GM19467 (cell line): Measurements from ENCODE around the gene CNKSR1.
A peak's percentile ranks its signal among the peaks of the same experiment; 100 is the strongest.
"Not testable (repeated sequence)": the region's sequence is repeated elsewhere in the genome, so short reads cannot be mapped to it uniquely, and the experiment has no call there.

ENCODE experiments used
- ATAC-seq: cut with Tn5 transposase; IDR thresholded peaks from one replicate; pipeline ENCODE4 v1.9.1; 2021; ENCODE audit warnings: mild to moderate bottlenecking, moderate library complexity; ENCODE audit not compliant: unreplicated experiment

Gene CNKSR1

DNA sequence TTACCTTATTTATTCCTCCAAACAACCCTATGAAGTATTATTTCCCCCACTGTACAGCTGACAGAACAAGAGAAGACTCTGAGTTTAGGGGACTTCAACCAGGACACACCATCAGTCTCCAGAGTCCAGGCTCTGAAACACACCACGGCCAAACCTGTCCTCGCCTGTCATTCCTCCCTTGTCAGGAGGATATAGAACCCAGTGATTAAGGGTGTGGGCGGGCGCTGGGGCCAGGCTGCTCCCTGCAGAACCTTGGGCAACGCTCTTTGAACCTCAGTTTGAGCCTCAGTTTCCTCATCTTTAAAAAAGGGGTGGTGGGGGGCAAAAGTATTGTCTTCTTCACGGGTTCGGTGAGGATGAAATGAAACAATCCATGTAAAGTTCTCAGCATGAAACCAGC, 47.3 kb downstream of the CNKSR1 start:
- no peak for ATAC-seq

GRCh38 chr1:26225033-26225831, 47.9 kb downstream of the CNKSR1 start:
- no peak for ATAC-seq

GRCh38 chr1:26230682-26231081, 53.4 kb downstream of the CNKSR1 start:
- not testable (repeated sequence) for ATAC-seq

DNA sequence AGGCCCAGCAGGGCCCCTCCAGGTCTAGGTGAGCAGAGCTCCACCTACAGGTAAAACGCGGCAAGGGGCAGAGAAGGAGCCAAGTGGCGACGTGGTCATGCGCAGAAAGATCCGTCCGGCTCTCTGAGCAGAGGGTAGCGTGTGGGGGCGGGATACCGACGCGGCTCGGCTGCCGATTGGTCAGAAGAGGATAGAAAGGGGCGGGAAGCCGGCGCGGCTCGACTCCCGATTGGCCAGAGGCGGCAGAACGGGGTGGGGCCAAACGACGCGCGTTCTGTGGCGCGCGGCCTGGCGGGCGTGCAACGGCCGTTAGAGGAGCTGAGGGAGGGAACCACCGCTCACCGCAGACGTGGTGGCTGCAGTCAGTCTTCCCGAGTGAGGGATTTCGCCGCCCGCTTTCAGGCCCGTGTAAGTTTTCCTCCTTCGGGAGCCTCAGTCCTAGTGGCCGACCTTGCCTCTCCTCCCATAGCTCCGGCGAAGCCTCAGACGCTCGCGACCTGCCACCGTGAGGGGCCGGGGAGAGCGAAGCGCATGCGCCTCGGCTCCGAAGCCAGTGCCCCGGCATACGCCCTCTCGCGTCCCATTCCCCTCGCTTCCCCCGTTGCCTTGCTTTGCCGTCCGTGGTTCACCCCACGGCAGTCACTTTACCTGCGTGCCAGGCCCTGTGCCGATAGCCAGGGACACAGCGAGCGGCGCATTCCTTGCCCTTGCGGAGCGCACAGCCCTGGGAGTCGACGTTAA, 56.8 kb downstream of the CNKSR1 start, which contains the start of gene CEP85:
Gene CEP85, plus strand, starts transcription at position 298 of the 741 bp plus-strand sequence. CDS start 5,584 bp downstream, outside the sequence.
- ATAC-seq = peak; percentile 94

- ATAC-seq = no peak
Measured at GRCh38 chr1:26234644-26235370, 57.5 kb downstream of the CNKSR1 start.

DNA sequence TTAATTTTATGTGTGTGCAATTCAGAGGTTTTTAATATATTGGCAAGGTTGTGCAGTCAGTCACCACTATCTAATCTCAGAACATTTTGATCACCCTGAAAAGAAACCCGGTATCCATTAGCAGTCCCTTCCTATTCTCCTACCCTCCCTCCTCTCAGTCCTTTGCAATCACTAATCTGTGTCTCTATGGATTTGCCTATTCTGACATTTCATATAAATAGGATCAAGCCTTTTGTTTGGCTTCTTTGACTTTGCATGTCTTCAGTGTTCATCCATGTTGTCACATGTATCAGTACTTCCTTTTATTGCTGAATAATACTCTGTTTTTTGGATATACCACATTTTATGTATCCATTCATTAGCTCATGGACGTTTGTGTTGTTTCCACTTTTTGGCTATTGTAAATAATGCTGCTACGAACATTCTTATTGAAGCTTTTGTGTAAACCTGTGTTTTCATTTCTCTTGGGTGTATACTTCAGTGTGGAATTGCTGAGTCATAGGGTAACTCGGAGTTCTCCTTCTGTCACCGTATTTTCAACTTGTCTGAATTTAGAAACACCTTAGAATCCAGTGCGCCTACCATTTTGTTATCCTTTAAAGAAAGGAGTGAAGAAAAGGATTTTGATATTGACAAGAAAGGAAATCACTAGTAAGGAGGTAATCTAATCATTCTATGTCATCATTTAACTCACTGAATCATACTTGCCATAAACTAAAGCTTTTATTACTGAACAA, 60.1 kb downstream of the CNKSR1 start:
- ATAC-seq = no peak
